ENCODE results near the gene MBNL1.

MBNL1 gene

GRCh38 chr3:152471814-152472671 is 203.3 kb downstream of the MBNL1 start:
- FAIRE-seq (no peak), DNase-seq (ENCODE audit: low spot score) (peak; percentile 33)

- DNase-seq (ENCODE audit: low spot score) (no peak), FAIRE-seq (no peak)
Measured at GRCh38 chr3:152472672-152472954, 203.9 kb downstream of the MBNL1 start.

- no peak for FAIRE-seq
- peak; percentile 34 for DNase-seq (ENCODE audit: low spot score)
Measured at GRCh38 chr3:152474585-152474984, 205.9 kb downstream of the MBNL1 start.

GRCh38 chr3:152477422-152477821 is 208.7 kb downstream of the MBNL1 start:
- DNase-seq (ENCODE audit: low spot score) (no peak), FAIRE-seq (no peak)

- DNase-seq (ENCODE audit: low spot score) (no peak), FAIRE-seq (no peak)
Measured at GRCh38 chr3:152480282-152480953, 211.7 kb downstream of the MBNL1 start.

- no peak for FAIRE-seq
- no peak for DNase-seq (ENCODE audit: low spot score)
Measured at GRCh38 chr3:152486364-152486763, 217.6 kb downstream of the MBNL1 start.

GRCh38 chr3:152488449-152488848 is 219.7 kb downstream of the MBNL1 start:
- DNase-seq (ENCODE audit: low spot score) (no peak), FAIRE-seq (no peak)

- FAIRE-seq (no peak), DNase-seq (ENCODE audit: low spot score) (no peak)
Measured at GRCh38 chr3:152491922-152492321, 223.2 kb downstream of the MBNL1 start.

GRCh38 chr3:152496286-152496685 is 227.6 kb downstream of the MBNL1 start:
- no peak for FAIRE-seq
- no peak for DNase-seq (ENCODE audit: low spot score)

GRCh38 chr3:152496716-152497115 is 228.0 kb downstream of the MBNL1 start:
- FAIRE-seq: no peak
- no peak for DNase-seq (ENCODE audit: low spot score)

GRCh38 chr3:152497457-152497856 is 228.7 kb downstream of the MBNL1 start:
- no peak for FAIRE-seq
- no peak for DNase-seq (ENCODE audit: low spot score)

GRCh38 chr3:152497890-152498289 is 229.2 kb downstream of the MBNL1 start:
- DNase-seq (ENCODE audit: low spot score): no peak
- FAIRE-seq: no peak

GRCh38 chr3:152499791-152500385 is 231.2 kb downstream of the MBNL1 start:
- no peak for DNase-seq (ENCODE audit: low spot score)
- no peak for FAIRE-seq

- FAIRE-seq: no peak
- no peak for DNase-seq (ENCODE audit: low spot score)
Measured at GRCh38 chr3:152505926-152506325, 237.2 kb downstream of the MBNL1 start.

GRCh38 chr3:152508705-152509104 is 240.0 kb downstream of the MBNL1 start:
- no peak for FAIRE-seq
- DNase-seq (ENCODE audit: low spot score): peak; percentile 10

GRCh38 chr3:152511904-152512303 is 243.2 kb downstream of the MBNL1 start:
- DNase-seq (ENCODE audit: low spot score): no peak
- no peak for FAIRE-seq

- no peak for FAIRE-seq
- no peak for DNase-seq (ENCODE audit: low spot score)
Measured at GRCh38 chr3:152513301-152513960, 244.7 kb downstream of the MBNL1 start.

Data from urothelium cell line (cell line).